Hematopoietic multipotent progenitor cell treated with erythropoietin and hydrocortisone succinate and interleukin-3 and kit ligand, for 17 days (in vitro differentiated cells): ENCODE results near the gene WDTC1.
"Not testable (repeated sequence)": the region's sequence is repeated elsewhere in the genome, so short reads cannot be mapped to it uniquely, and the experiment has no call there.

Experiments
- DNase-seq: peaks from one replicate; pipeline ENCODE4 v3.0.0-alpha.2; 2015; ENCODE audit warnings: low spot score

WDTC1 gene

DNA sequence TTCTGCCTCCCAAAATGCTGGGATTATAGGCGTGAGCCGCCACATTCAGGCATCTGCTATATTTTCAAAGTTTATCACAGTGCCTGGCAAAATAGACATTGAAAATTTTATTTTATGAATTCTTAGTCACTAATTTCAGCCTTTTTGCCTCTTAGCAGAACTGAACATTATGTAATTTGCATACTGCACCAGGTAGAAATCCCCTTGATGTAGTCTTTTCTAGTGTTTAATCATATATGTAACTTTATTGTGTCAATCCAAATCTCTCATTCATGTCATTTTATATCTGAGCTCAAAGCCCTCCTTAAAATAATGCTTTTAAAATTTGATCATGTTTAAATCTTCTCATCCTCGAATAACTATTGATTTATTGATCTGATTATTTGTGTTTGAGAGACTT is 19.2 kb downstream of the WDTC1 start:
- DNase-seq, result no peak

DNA sequence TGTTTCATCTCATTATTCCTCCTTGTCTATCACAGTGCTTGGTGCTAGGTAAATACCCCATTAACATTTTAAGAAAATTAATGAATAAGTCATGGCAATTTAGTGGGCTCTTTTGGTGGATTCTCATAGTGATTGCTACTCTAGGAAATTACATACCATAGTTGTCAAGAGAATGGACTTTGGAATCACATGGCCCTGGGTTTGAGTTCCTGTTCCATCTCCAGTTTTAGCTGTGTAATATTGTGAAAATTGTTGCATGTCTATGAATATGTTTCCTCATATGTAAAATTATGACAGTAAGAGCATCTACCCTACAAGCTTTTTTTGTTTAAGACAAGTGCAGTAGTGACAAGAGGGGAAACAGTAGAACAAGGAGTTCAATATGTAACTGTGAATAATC is 20.7 kb downstream of the WDTC1 start:
- DNase-seq, result no peak

DNA sequence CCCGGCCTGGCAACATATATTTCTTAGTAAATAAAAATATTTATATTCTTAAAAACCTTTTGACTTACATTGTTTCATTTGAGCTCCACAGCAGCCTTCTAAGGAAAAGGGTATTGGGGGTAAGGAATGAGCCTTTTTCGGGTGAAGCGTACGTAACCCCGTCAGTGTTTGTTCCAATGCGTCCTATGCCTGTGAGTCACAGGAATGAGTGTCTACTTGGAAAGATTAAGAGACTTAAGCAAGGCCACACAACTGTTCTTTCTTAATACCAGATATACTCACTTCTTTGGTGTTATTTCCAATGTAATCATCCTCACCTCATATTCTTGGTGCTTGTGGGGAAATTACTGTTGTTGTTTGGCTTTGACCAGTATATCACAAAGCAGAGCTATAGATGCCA is 22.7 kb downstream of the WDTC1 start:
- no peak for DNase-seq

DNA sequence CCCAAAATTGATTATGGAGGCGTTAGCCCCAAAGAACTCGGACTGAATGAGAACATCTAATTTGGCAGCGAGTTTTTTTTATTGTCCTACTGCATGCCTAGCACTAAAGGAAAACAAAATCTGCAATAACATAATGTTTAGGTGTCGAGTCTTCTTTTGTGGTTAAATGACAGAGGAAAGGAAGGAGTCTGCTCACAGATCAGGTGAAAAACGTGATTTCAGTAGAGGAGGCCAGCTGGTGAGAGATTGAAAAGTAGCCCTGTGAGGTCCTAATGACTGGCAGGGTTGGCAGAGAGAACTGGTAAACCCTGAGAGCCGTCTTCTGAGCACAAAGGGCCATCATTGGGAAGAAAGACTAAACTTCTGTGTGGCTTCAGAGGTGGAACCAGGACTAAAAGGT is 24.2 kb downstream of the WDTC1 start:
- no peak for DNase-seq

DNA sequence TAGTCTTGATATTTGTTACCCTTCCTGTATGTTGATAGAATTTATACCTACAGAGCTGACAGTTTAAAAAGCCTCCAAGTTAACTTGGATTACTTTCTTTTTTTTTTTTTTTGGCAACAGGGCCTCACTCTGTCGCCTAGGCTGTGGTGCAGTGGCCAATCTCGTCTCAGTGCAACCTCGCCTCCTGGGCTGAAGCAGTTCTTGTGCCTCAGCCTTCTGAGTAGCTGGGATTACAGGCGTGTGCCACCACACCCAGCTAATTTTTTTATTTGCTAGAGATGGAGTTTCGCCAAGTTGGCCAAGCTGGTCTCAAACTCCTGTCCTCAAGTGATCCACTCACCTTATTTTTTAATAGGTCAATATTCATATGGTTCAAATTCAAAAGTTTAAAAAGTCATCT is 32.7 kb downstream of the WDTC1 start:
- DNase-seq, result no peak

DNA sequence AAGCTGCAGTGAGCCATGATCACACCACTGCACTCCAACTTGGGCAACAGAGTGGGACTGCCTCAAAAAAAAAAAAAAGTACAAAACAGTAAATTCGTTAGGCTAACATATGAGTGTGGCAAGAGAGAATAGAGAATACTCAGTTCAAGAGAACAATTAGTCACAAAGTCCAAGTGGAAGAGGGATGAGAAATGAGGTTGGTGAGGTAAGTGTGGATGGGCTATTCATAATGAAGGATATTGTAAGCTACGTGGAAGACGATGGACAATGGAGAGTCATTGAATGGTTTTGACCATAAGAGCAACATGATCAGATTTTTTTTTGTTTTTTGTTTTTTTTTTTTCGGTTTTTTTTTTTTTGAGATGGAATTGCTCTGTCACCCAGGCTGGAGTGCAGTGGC is 34.8 kb downstream of the WDTC1 start:
- DNase-seq, result no peak

DNA sequence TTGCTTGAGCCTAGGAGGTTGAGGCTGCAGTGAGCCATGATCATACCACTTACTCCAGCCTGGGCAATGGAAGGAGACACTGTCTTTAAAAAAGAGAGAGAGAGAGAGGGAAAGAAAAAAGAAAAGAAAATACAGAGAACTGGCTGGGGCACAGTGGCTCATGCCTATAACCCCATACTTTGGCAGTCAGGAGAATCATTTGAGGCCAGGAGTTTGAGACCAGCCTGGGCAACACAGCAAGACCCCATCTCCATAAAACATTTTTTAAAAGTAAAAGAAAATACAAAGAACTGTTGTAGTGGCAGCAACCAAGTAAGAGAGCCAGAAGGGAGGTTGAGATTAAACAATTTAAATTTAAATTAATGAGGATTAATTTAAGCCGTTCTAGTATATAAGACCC is 39.8 kb downstream of the WDTC1 start:
- DNase-seq, result no peak

DNA sequence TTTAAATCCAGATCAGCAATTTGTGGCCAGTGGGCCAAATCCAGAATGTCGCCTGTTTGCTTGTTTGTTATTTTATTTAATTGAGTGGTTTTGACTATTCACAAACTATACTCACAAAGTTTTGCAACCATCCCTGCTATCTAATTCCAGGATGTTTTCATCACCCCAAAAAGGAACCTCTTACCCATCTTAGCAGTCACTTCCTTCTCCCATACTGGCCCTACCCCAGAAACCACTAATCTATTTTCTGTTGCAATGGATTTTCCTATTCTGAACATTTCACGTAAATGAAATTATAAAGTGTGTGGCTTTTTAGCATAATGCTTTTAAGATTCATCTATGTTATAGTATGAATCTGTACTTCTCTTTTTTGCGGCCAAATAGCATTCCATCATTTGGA is 41.3 kb downstream of the WDTC1 start:
- DNase-seq, result no peak

DNA sequence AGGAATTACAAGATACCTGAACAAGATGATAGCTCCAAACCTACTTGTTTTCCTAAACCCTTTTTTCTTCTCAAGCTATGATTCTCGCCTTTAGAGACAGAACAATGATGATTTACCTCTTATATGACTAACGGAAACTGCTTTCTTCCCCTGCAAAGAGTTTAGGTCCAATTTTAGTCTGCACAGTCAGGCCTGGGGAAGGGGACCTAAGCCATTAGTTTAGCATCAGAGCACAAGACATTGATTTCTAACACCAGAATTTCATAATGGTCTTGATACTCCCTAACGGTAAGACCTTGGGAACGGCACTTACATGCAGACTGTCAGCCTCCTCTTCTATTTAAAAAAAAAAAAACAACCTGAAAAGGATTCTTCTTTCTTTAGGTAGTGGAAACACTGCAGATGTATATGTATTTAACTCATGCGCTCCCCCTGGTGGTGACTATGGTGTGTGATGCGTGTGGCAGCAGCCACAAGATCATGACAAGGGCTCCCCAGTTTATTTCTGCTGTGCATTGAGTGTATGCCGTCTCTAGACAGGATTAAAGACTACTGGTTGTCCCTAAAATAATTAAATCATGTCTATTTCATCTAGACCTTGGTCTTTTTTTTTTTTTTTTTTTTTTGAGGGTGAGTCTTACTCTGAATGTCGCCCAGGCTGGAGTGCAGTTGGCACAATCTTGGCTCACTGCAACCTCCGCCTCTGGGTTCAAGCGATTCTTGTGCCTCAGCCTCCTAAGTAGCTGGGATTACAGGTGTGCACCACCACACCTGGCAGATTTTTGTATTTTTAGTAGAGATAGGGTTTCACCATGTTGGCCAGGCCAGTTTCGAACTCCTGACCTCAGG is 50.2 kb downstream of the WDTC1 start:
- peak; percentile 90 for DNase-seq

DNA sequence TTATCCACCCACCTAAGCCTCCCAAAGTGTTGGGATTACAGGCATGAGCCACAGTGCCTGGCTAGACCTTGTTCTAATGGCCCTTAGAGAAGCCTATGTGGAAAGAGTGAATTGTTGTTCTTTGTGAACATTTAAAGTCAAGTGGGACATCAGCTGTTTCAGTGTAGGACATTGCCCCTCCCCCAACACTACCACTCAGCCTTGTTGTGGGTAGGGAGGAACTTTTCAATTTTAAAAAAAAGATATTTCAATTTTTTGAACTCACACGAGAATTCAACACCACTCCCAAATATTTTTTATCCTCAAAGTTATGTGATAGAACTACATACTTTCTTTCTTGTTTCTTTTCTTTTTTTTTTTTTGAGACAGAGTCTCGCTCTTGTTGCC is 50.8 kb downstream of the WDTC1 start:
- DNase-seq, result no peak

DNA sequence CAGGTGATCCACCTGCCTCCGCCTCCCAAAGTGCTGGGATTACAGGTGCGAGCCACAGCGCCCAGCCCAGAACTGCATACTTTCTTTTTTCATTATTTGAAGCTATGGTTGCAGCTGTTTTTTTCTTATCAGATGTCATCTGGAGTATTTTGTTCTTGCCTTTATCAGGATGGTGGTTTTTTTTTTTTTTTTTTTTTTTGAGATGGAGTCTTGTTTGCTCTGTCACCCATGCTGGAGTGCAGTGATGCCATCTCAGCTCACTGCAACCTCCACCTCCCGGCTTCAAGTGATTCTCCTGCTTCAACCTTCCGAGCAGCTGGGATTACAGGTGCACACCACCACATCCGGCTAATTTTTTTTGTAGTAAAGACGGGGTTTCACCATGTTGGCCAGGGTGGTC is 51.4 kb downstream of the WDTC1 start:
- not testable (repeated sequence) for DNase-seq

DNA sequence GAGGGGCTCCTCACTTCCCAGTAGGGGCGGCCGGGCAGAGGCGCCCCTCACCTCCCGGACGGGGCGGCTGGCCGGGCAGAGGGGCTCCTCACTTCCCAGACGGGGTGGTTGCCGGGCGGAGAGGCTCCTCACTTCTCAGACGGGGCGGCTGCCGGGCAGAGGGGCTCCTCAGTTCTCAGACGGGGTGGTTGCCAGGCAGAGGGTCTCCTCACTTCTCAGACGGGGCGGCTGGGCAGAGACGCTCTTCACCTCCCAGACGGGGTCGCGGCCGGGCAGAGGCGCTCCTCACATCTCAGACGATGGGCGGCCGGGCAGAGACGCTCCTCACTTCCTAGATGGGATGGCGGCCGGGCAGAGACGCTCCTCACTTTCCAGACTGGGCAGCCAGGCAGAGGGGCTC is 54.7 kb downstream of the WDTC1 start:
- DNase-seq, result not testable (repeated sequence)

DNA sequence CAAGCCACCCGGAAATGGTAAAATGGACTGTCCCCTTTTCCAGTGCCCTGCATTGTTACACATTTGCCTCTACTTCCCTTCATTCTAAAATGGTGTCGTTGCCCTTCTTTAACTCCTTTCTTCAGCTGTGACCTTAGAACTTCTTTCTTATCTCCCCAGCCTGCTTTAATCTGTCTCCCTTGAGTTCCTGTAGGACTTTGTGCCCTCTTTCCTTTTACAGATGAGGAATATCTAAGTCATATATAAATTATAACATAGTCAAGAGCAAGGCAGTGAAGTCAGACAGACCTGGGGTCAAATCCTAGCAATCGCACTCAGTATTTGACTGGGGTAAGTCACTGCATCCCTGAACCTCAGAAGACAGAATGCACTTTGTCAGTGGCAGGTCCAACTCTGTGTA is 56.1 kb downstream of the WDTC1 start:
- no peak for DNase-seq

DNA sequence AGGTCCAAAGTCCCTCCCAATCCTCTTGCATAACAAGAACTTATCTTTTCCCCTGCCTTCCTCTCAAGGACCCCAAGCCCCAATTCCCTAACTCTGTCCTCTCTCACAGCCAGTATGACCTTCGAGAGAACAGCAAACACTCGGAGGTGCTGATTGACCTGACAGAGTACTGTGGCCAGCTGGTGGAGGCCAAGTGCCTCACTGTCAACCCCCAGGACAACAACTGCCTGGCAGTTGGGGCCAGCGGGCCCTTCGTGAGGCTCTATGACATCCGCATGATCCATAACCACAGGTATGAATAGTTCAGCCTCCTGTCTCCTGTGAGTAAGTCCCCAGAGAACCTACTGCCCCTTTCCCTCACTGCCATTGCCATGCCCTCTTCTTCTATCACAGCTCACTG is 57.7 kb downstream of the WDTC1 start:
- no peak for DNase-seq

DNA sequence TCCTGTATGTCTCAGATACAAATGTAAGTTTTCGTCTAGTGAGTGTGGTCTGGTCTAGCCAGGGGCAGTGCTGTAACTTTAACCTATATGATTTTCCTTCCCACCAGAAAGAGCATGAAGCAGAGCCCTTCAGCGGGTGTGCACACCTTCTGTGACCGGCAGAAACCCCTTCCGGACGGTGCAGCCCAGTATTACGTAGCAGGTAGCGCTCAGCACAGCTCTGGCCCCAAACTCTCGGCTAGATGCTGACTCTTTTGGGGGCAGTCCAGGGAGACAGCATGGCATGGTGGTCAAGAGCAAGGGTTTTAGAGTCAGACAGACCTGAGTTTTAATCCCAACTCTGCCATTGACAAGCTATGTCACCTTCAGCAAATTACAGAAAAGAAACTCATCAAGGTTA is 59.5 kb downstream of the WDTC1 start:
- DNase-seq, result no peak

DNA sequence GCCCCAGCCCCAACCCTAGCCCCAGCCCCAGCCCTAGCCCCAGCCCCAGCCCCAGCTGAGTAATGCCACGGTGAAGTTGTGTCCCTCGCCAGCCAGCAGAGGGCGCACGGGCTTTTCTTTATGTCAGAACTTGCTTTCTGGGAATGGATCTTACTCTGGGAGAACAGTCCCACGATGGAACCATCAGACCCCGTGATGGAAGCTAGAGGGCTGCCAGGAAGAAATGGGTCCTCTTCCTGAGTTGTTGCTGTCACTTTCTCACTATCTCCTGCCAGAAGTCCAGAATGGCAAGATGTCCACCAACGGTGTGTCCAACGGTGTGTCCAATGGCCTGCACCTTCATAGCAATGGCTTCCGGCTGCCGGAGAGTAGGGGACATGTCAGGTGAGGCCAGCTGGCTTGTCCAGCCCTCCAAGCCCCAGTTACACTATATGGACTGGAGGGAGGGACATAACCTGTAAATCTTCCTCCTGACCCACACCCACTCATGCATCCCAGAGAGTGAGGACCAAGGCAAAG is 62.4 kb downstream of the WDTC1 start:
- peak; percentile 75 for DNase-seq

DNA sequence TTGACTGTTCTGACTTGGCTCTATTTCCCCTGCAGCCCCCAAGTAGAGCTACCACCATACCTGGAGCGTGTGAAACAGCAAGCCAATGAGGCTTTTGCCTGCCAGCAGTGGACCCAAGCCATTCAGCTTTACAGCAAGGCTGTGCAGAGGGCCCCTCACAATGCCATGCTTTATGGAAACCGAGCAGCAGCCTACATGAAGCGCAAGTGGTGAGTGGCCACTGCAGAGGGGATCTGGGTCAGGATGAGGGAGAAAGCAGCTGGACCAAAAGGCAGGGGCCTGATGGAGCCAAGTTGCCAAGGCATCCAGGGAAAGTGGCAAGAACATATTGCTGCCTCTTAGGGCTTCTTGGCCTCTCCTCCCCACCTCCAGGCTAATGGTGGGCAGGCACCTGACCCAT is 63.5 kb downstream of the WDTC1 start:
- DNase-seq, result no peak

DNA sequence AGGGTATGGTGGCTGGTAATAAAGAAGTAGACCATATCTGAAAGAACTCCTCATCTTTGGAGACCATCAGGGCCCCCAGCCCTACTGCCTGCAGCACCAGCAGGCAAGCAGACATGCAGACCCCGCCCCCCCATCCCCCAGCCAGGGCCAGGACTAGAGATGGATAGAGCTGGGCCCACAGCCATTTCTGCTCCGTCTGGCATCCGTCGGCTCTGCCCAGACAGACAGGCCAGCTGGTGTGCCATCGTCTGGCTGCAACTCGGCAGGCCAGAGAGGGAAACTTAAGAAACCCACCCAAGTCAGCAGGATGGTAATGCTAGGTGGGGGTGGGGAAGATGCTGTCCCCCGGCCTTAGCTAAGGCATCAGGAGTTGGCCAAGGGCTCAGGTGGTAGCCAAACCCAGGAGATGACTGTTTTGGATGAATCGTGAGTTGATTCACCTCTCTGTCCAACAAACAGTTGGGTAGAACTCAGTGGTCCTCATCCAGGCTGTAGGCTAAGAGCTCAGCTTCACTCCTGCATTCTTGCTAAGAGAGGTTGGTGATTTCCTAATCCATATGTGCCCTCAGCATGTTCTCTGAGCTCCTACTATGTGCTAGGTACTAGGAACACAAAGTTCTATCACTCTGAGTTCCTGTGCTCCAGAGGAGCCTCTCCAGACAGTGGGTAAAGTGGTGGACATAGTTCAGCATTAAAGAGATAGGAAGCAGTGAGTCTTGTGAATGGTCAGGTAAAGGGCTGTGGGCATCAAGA is 64.4 kb downstream of the WDTC1 start:
- DNase-seq, result no peak

DNA sequence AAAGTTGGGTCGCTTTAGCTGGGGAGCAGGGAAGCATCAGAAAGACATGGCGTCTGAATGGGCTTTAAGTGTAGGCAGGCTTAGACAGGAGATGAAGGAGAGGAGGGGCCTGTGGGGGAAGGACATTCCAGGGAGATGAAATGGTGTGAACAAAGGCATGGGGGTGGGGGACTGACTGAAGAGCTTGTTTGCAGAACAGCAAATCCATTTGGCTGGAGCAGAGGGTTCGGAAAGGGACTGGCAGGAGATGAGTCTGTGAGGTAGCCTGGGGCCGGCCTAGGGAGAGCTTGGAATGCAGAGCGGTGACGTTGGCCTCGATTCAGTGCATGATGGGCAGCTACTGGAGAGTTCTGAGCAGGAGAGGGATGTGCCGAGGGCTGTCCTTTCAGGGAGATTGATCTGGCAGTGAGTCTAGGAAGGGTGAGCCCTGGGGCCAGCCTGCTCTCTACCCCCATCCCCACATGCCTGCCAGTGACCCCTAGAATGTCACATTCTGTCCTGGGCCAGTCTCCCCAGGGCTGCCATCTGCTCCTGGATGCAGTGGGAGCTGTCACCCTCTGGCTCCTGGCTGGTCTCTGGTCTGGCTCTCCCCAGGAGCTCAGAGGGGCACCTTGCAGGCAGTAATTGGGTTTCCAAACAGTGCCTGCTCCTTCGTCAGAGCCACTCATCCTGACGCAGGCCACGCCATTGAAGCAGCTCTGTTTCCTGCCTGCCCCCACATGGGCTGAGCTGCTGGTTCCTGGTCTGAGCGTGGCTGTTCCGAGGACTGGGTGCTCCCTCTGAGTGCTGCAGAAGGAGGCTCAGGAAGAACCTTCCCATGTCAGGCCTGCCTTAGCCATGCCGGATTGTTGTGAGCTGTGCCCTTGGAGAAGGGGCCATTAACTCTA is 65.2 kb downstream of the WDTC1 start:
- DNase-seq, result no peak

DNA sequence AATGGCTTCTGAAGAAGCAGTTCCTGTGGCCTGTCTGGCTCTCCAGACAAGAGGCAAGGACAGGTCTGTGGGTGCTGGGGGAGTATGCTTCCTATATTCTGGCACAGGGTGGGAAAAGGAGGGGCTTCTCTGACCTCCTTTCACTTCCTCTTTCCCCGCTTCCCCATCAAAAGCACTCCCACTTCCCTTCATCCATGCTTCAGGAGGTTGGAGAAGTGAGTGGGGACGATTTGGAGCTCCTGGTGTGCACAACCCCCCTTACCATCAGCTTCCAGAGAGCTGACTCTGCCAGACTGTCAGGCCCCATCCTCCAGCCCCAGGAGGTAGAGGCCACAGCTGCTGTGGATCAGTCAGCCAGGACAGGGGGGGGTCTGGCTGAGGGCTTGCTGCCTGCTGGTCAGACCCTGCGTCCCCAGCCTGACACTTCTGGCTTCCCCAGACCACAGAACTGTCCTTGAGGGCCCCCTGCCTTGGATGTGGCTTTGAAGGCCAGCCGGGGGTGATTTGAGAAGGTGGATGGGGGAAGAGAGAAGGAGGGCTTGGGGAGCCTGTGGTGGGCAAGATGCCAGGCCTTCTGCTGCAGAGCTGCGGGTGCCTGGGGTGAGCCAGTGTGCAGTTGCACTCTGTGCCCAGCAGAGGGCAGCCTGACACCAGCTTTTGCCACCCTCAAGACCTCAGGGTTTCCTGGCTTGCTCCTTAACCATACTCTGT is 66.1 kb downstream of the WDTC1 start:
- peak; percentile 90 for DNase-seq

DNA sequence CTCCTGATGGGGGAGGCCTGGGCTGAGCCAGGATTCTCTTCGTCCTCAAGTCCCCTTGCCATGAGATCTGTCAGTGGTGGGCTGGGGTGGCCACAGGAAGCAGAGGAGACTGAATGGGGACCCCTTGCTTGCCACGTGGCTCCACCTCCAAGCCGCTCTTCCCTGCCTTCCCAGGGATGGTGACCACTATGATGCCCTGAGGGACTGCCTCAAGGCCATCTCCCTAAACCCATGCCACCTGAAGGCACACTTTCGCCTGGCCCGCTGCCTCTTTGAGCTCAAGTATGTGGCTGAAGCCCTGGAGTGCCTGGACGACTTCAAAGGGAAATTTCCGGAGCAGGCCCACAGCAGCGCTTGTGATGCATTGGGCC is 66.6 kb downstream of the WDTC1 start:
- DNase-seq, result no peak
